ENCODE data around the gene TBC1D1.
A peak's percentile ranks its signal among the peaks of the same experiment; 100 is the strongest.

The TBC1D1 gene

DNA sequence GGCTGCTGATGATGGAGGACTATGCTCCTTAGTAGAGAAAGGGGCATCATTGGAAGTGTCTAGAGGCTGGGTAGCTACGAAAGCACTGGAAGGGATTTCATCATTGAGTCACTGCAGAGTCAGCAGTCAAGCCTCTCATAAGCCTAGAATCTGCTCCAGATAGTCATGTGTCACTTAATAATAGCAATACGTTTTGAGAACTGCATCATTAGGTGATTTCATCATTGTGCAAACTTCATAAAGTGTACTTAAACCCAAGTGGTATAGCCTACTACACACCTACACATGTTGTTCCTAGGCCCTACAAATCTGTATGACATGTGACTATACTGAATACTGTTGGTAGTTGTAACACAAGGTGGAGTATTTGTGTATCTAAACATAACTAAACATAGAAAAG lies 234.9 kb downstream of the TBC1D1 start:
- peak; percentile 32 for DNase-seq (ENCODE audit: low spot score)

DNA sequence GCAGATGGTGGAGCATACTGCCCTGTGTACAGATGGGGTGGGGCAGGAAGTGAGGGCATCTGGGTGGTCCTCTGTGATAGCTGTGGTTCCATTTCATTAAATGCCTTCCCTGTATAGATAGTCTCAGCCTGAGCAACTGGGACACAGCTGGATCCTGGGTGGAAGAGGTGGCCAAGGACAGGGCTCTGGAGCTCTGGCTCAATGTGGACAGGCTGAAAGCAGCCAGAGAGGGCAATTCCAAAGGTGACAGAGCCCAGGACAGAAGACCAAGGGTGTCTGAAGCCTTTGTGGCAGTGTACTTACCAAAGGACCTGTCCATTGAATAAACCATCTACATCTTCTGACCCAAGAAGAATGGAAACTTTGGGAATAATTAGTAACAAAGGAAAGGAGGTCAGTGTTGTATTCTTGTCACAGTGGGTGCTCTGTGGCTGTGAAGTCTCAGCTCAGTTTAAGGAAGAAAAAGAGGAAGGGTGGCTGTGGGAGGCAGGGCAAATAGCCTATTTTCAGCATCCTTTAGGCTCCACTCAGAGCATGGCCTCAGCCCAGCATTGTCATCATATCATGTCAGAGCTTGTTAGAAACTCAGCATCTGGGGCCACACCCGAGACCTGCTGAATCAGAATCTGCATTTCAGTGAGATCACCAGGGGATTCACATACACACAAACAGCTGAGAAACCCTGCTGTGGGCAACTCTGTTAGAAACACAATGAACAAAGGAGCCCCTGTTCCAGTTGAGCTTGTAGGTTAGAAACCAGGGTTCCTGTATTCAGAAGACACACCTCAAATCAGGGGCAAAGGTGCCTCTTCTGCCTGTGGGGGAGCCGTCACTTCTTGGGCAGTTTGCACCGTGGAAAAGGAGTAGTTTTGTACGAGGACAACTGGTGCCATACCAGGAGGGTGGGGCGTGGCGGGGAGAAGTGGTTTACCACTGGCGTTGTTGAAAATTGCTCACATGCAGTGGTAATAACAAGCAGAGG lies 237.9 kb downstream of the TBC1D1 start:
- peak; percentile 80 for DNase-seq (ENCODE audit: low spot score)

DNA sequence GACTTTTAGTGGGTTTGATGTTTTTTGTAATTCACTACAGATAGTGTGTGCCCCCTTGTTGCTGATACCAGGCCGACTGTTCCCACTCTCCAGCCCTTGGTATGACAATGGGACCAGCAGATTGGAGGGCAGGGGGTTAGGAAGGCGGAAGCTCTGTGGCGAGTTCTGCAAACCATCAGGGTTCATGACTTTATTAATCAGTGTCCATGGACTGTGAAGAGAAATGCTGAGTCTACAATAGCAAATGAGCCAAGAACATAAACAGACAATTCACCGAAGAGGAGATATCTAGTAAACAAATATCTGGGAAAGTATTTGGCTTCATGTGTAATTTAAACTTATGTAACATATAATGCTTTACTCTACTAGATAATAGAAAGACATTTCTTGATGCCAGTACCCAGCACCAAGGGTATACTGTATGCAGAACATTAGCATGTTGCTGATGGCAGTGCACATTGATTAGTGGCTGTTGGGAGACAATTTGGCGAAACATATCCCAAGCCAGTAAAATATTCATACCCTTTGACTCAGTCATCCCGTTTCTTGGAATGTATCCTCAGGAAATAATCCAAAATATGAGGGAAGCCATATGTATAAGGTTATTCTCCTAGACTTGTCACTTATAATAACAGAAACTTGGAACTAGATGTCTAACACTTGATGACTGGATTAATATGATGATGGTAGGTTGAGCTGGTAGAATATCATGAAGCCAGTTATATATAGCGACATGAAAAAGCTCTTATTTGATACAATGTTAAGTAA lies 238.8 kb downstream of the TBC1D1 start:
- peak; percentile 24 for DNase-seq (ENCODE audit: low spot score)

DNA sequence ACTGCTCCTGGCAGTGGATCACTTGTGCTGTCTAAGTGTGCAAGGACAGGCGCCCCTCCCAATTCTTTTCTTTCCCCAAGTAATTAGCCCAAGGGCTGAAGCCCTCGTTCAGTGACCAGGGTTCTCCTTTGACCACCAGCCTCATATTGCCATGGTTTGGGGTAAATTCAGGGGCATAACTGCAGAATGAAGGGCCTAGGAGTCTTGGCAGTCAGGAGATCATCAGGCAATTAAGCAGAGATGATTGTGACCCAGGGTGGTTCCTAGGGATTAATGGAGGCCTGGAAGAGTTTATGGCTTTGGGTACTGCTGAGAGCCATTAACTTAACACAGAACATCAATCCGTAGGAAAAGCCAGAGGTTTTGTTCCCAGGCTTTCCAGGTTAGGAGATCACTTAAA lies 240.0 kb downstream of the TBC1D1 start:
- no peak for DNase-seq (ENCODE audit: low spot score)

DNA sequence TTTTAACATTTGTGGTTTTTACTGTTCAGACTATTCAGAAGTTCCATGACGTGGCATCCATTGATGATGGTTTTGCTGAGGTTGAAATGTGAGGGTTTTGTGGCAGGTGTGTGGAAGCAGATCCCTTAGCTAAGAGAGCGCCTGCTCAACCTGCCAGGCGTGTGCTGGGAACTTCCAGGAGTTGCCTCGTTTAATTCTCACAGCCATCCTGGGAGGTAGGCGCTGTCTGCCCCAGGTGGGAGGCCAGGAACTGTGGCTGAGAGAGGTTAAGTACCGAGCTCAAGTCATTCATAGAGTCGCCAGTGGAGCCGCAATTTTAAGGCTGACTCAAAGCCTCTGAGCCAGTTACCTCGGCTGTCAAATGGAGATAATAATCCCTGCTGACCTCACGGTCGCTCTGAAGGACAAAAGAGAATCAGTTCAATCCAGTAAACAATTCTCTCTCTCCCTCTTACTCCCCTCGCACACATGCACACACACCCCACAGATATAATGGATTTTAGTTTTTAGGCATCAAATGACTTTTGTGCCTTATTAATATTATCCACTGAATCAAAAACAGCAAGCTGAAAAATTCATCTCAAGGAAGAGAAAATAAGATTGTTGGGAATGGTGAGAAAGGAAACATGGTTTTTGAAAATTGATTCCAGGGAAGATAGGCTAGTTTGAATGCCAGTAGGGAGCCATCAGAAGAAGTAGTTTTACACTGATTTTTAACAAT lies 240.6 kb downstream of the TBC1D1 start:
- DNase-seq (ENCODE audit: low spot score), result peak; percentile 60

DNA sequence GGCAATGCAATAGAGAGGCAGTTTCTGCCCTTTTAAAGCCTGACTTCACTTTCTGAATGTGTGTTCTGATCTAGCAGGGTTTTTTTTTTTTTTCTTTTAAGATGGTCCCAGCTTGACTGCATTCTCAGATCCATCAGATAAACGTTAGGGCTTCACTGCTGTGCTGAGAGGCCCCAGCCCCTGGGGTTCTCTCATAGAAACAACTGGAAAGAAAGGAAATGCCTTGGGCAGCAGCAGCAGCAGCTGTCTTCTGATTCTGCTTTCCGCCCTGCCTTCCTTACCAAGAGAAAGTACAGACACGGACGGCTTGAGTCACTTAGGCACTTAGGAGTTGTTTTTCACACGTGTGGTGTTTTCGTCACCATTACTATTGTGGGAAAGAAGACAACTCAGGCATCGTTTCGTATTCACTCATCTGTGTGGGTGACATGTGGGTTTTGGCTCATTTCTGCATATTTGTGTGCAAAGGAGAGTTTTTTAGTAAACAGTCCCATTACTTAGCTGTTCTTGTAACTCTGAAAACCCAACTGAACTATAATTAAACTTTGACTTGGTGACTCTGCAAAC lies 241.3 kb downstream of the TBC1D1 start:
- peak; percentile 92 for DNase-seq (ENCODE audit: low spot score)

DNA sequence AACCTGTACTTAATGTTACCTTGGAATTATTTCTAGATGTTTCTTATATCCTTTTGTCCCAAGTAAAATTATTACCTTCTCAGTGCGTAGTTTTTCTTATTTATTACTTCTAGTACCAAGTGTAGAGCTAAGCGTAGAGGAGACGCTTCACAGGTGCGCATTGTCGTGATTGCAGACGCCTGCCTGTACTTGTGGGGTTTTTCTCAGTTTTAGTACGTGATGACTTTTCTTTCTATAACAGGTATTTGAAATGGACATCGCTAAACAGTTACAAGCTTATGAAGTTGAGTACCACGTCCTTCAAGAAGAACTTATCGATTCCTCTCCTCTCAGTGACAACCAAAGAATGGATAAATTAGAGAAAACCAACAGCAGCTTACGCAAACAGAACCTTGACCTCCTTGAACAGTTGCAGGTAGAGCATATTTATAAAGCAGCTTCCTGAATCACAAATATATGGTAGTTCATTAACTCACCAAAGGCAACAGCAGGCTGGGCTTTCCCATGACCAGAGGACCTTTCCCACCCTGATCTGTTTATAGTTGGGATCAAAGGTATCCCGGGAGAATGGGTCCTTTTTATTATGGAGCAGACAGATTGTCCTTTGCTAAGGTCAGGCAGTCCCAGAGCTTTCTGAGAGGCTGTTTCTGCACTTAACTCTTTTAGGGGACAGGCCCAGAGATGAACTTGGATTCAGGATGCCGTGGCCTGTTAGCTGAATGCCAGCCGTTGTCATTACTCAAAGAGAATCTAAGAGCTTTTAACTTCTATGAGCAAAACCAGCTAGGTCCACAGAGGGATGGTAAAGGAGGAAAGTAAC lies 242.2 kb downstream of the TBC1D1 start:
- DNase-seq (ENCODE audit: low spot score), result peak; percentile 66

DNA sequence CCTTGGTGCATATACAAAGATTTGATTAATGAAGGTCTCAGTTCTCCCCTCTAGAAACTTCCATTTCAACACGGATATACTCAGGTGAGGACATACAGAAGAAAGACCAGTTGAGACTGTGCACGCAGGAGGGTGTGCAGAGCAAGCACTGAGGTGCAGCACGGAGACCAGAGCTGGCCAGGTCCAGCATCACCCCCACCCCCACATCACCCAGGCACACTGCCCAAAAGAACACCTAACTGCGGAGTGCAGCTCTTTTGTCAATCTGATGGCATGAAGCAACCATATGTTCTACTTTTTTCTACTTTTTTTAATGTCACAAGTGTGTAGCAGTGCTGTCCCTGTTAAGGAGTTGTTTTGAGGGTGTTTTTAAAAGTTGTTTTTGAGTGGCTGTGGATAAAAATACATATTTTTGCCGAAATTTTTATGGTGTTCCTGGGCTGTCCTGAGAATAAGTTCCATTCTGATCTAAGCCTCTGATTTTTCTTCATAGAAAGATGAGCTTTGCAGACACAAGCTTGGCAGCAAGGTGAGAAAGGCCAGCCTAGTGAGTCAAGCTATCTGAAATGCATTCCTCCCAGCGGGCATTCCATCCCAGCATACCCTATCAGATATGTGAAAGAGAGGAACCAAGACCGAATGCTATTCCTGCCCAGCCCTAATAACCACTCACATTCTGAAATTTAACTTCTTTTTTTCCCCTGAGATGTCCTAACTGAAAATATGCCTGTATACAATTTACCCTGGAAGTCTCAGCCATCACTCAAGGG lies 243.0 kb downstream of the TBC1D1 start:
- peak; percentile 55 for DNase-seq (ENCODE audit: low spot score)

DNA sequence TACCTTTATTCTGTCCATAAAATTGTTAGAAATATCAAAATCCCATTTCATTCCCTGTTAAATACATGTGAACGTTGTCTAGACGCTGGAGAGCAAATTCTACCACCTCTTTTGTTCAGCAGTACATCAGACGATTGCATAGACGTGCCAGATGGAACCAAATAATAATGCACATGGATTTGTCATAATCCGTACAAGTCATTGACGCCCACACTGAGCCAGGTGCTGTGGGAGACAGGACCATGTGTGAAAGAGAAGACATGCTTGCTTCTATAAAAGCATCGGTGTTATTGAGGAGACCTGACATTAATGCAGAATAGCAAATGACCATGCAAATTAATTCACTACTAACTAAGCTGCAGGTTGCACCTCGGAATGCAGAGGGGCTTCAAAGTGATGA lies 244.3 kb downstream of the TBC1D1 start:
- no peak for DNase-seq (ENCODE audit: low spot score)

DNA sequence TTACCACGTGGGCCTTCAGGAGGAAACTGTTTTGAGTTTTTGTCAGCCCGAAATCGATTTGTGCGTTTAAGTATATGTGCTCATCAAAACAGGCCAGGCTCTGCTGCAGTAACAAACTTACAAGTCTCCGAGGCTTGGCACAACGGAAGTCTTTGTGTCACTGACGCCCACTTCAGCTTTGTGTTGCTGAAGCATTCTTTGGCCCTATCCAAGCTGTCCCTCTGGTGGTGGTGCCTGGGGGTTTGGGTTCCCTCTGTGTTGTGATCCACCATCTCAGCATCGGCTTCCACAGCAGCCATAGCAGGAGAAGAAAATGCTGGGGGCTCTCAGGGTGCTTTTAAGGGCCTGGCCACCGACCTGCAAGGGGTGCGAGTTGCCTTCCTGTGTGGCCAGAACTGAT lies 245.7 kb downstream of the TBC1D1 start:
- no peak for DNase-seq (ENCODE audit: low spot score)

DNA sequence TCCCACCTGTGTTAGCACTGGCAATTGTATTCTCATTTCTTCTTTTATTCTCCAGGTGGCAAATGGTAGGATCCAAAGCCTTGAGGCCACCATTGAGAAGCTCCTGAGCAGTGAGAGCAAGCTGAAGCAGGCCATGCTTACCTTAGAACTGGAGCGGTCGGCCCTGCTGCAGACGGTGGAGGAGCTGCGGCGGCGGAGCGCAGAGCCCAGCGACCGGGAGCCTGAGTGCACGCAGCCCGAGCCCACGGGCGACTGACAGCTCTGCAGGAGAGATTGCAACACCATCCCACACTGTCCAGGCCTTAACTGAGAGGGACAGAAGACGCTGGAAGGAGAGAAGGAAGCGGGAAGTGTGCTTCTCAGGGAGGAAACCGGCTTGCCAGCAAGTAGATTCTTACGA lies 246.2 kb downstream of the TBC1D1 start:
- DNase-seq (ENCODE audit: low spot score), result no peak

DNA sequence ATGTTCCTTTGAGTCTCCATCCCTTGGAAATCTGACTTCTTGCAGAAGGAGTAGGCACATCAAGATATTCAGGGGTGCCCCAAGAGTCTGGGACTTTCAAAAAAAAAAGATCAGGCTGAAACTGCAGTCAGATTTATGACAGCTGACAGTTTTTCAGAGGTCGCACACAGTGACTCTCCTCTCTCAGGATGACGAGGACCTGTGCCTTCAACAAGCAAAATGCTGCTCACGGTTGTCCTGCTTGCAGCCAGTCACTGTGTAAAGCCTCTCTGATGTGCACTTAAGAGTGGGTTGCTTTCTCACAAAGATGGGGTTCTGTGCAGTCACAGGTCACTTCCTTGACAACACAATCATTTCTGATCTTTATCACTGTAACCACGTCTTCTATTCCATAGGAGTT lies 247.5 kb downstream of the TBC1D1 start:
- no peak for DNase-seq (ENCODE audit: low spot score)

DNA sequence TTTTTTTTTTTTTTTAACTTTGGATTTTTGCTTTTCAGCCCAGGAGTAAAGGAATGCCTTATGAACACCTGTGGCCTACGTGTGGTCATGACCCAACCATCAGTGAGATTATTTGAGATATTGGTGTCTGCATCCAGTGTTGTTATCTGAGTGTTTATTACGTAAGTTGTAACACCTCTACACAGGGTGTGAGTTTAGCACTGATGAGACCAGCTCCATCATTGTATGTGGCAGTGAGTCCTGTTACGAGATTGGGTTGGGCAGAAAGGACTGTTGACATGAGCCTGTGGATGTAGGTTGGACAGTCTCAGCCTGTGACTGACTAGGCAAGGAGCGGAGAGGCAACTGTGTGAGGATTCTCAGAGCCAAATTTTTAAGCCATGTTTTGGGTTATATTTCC lies 248.3 kb downstream of the TBC1D1 start:
- DNase-seq (ENCODE audit: low spot score), result no peak

DNA sequence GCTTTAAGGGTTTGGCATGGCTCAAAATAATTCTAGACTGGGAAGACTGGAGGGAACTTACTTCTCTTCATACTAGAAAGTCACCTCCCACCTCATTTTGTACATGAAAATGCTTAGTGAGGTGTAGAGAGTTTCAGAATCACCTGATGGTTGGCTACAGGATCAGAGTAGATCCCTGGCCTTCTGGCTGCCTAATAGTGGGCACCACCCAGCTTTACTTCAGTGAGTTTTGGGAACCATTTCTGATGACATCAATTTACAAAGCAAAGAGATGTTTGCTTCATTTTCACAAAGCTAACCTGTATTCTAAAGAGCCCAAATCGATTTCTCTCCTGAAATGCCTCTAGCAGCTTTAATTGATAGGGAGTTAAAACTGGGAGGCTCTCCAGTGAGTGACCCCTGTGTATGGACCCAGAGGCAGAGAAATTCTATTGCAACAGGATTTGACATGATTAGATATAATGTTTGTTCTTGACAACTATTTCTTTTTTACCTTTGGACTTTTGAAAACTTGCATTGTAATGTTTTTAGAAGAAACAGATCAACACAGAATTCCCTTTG lies 249.8 kb downstream of the TBC1D1 start:
- DNase-seq (ENCODE audit: low spot score), result no peak

DNA sequence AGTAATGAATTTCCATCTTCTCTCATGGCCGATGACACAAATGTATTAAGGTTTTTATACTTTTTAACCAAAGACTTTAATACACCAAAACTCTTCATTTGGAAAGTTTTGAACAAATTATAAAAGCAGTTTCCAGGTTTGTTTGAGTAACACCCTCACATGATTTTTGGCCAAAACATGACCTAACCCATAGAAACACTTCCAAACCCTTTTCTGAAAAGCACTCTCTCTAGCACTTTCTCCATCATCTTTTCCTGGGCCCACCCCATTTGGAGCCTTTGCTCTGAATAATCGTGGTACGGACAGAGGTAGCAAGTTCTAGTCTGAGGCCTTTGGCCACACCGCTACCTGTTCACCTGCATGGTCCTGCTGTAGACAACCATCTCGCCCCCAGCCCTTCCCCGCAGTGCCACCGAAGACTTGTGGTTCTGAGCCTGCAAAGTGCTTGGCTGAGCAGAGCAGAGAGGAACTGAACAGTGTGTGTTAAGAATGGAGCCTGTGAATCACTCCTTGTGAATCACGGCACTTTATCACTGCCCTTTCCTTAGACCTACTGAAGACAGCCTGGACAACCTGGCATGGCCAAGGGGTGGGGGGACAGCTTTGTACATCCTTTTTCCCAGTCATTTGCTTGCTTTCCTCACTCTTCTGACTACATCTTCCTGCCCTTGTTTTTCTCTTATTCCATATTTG lies 251.1 kb downstream of the TBC1D1 start:
- peak; percentile 57 for DNase-seq (ENCODE audit: low spot score)

DNA sequence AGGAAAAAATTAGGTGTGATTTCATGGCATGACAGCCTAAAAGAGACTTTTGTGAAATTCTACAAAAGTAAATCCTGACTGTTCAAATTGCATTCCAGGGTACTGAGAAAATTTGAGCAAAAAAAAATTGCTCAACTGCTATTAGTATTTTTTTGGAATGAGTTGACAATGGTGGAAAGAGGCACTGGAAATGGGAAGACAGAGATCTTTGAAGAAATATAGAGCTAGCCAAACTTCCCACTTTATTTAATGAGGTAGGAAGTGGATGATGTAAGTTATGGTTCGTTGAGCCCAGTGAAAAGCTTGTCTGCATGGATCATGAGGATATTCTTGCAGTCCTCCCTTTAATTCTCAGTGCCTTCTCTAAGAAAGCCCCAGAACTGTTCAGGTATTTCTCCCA lies 253.1 kb downstream of the TBC1D1 start:
- DNase-seq (ENCODE audit: low spot score), result no peak

DNA sequence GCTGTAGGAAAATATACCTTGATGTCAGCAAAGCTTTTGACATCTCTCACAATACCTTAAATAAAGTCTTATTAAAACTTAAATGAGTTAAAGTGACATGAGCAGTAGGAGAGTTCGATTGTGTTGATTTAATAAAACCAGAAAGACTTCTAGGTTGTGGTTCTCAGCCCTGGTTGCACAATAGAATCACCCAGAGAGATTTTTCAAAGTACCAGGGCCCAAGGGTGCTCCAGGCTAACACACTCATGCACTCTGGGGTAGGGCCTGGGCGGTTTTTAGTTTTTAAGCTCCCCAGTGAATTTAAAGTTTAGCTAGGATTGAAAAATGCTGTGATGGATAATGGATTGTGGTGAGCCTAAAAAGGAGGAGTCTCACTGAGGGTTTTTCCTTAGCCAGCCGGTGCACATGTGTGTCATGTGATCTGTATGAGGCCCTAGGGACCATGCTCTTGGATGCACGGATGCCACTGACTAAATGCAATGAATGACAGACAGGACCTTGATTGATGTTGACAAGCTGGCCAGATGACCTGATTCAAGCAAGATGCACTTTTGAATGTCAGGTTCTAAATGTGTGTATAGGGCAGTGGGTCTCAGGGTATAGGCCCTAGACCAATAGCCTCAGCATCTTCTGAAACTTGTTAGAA lies 254.3 kb downstream of the TBC1D1 start:
- no peak for DNase-seq (ENCODE audit: low spot score)

DNA sequence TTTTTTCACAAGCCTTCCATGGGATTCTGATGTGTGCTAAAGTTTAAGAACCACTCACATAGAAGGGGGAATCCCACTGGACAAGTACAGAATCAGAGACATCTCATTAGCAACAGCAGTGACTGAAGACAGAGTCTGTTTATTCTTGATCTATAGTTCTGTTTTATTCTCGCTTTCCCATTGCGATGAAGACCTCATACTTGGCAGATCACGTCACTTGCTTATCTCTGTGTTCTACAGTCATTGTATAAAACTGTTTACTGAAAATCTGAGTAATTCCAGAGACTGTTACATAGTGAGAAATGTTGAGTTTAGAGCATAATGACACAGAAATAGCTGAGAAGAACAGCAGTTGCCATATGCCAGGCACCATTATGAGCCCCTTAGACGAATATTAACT lies 254.9 kb downstream of the TBC1D1 start:
- DNase-seq (ENCODE audit: low spot score), result no peak

DNA sequence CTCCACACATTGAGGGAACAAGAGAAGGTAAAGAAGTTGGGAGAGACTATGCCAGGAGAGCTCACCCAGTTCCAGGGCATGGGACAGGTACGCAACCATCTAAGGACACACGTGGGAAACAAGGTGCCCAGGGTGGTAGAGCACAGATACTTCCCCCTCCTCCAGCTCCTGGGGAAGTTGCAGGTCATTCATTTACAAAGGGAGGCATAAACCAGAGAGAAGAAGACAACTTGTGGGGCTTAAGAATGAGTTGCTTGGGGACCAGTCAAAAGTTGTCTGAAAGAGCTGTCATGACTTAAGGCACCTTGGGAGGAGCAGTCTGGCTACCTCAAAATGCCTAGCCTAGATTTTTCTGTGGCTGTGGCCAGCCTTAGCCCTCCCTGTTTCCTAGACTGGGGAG lies 255.5 kb downstream of the TBC1D1 start:
- no peak for DNase-seq (ENCODE audit: low spot score)
